KMS-11 (cell line): Measurements from ENCODE around the gene SEMA3G.

Experiments used
- H2AFZ ChIP-seq: fragments of 200-600 bp; sonication (generic); 2 replicates; pipeline ENCODE4 v1.6.1; 2016; ENCODE audit warnings: antibody characterized with exemption, mixed run types, low read depth
- H3K27ac ChIP-seq: fragments of 200-600 bp; sonication (generic); 2 replicates; pipeline ENCODE4 v1.6.1; 2016; ENCODE audit warnings: mild to moderate bottlenecking, mixed run types
- H3K27me3 ChIP-seq: fragments of 200-600 bp; sonication (generic); 2 replicates; pipeline ENCODE4 v1.6.1; 2017; ENCODE audit warnings: mild to moderate bottlenecking, low read depth, mixed run types, moderate library complexity; ENCODE audit not compliant: insufficient read depth
- H3K36me3 ChIP-seq: fragments of 200-600 bp; sonication (generic); 2 replicates; pipeline ENCODE4 v1.6.1; 2017; ENCODE audit warnings: mild to moderate bottlenecking, mixed run types; ENCODE audit not compliant: insufficient read depth
- H3K4me1 ChIP-seq: fragments of 200-600 bp; sonication (generic); 2 replicates; pipeline ENCODE4 v1.6.1; 2016; ENCODE audit warnings: mild to moderate bottlenecking, low read depth, mixed run types; ENCODE audit not compliant: poor library complexity, severe bottlenecking
- H3K4me2 ChIP-seq: fragments of 200-600 bp; sonication (generic); 2 replicates; pipeline ENCODE4 v1.7.0; 2016; ENCODE audit warnings: mild to moderate bottlenecking, mixed run types
- H3K4me3 ChIP-seq: fragments of 200-600 bp; sonication (generic); IDR thresholded peaks from 2 replicates; pipeline ENCODE4 v1.6.1; 2017; ENCODE audit warnings: low read depth, low read length, mixed read lengths; ENCODE audit not compliant: insufficient read depth
- H3K79me2 ChIP-seq: fragments of 200-600 bp; sonication (generic); 2 replicates; pipeline ENCODE4 v1.6.1; 2016; ENCODE audit warnings: low read depth, mixed run types; ENCODE audit not compliant: insufficient read depth
- H3K9ac ChIP-seq: fragments of 200-600 bp; sonication (generic); 2 replicates; pipeline ENCODE4 v1.6.1; 2016; ENCODE audit warnings: mild to moderate bottlenecking, mixed run types
- H4K20me1 ChIP-seq: fragments of 200-600 bp; sonication (generic); 2 replicates; pipeline ENCODE4 v1.6.1; 2016; ENCODE audit warnings: mild to moderate bottlenecking, mixed run types; ENCODE audit not compliant: insufficient read depth
- CTCF ChIP-seq: fragments of 200-600 bp; sonication (generic); conservative IDR thresholded peaks from 2 replicates; pipeline ENCODE4 v1.6.1; 2017; ENCODE audit warnings: low read depth, mild to moderate bottlenecking, antibody characterized with exemption, low read length, moderate library complexity, mixed read lengths

SEMA3G gene

GRCh38 chr3:52452126-52452525 is 7.2 kb upstream of the SEMA3G start:
- H4K20me1 ChIP-seq: no peaks in the 10 kb centered on the region
- H3K4me3 ChIP-seq: no peak overlapping the region
- peaks cover 8% of the 10 kb centered on the region for H3K4me1 ChIP-seq
- H3K9ac ChIP-seq: no peak overlapping the region
- no peaks in the 10 kb centered on the region for H3K36me3 ChIP-seq
- H3K27ac ChIP-seq: no peak overlapping the region
- H2AFZ ChIP-seq: no peak overlapping the region
- no peak overlapping the region for H3K4me2 ChIP-seq
- H3K27me3 ChIP-seq: no peaks in the 10 kb centered on the region
- no peak for TF ChIP-seq CTCF
- H3K79me2 ChIP-seq: peaks cover 10% of the 10 kb centered on the region; the same call in 1 of the 2 replicates

GRCh38 chr3:52451237-52452083 is 6.6 kb upstream of the SEMA3G start:
- Histone ChIP-seq H3K79me2 (peaks cover 5% of the 10 kb centered on the region; the same call in 1 of the 2 replicates), H3K4me2 (no peak overlapping the region), H3K4me1 (peaks cover 4% of the 10 kb centered on the region), H3K27ac (no peak overlapping the region), H3K9ac (no peak overlapping the region), H3K4me3 (no peak overlapping the region), H3K27me3 (no peaks in the 10 kb centered on the region), H2AFZ (no peak overlapping the region), H4K20me1 (no peaks in the 10 kb centered on the region), H3K36me3 (no peaks in the 10 kb centered on the region)
- TF ChIP-seq CTCF: no peak

GRCh38 chr3:52450489-52451236 is 5.8 kb upstream of the SEMA3G start:
- H3K27ac ChIP-seq: no peak overlapping the region
- TF ChIP-seq CTCF: no peak

GRCh38 chr3:52447512-52448355 is 2.8 kb upstream of the SEMA3G start:
- H3K4me2 ChIP-seq: no peak overlapping the region
- H3K79me2 ChIP-seq: no peaks in the 10 kb centered on the region
- H4K20me1 ChIP-seq: no peaks in the 10 kb centered on the region
- H3K36me3 ChIP-seq: no peaks in the 10 kb centered on the region
- H3K27ac ChIP-seq: no peak overlapping the region
- H3K27me3 ChIP-seq: no peaks in the 10 kb centered on the region
- no peak overlapping the region for H2AFZ ChIP-seq
- no peak overlapping the region for H3K4me3 ChIP-seq
- no peak for TF ChIP-seq CTCF
- no peaks in the 10 kb centered on the region for H3K4me1 ChIP-seq
- no peak overlapping the region for H3K9ac ChIP-seq

More at GRCh38 chr3:52450489-52451236, 5.8 kb upstream of the SEMA3G start:
- H2AFZ ChIP-seq: no peak overlapping the region
- no peak overlapping the region for H3K4me2 ChIP-seq
- H3K4me3 ChIP-seq: no peak overlapping the region
- no peaks in the 10 kb centered on the region for H3K36me3 ChIP-seq
- H3K79me2 ChIP-seq: no peaks in the 10 kb centered on the region
- H3K9ac ChIP-seq: no peak overlapping the region
- no peaks in the 10 kb centered on the region for H4K20me1 ChIP-seq
- no peaks in the 10 kb centered on the region for H3K27me3 ChIP-seq
- peaks cover 4% of the 10 kb centered on the region for H3K4me1 ChIP-seq
